ENCODE data around the gene U2AF1L4.
A peak's percentile ranks its signal among the peaks of the same experiment; 100 is the strongest.
"Not testable (repeated sequence)": the region's sequence is repeated elsewhere in the genome, so short reads cannot be mapped to it uniquely, and the experiment has no call there.

Gene U2AF1L4

DNA sequence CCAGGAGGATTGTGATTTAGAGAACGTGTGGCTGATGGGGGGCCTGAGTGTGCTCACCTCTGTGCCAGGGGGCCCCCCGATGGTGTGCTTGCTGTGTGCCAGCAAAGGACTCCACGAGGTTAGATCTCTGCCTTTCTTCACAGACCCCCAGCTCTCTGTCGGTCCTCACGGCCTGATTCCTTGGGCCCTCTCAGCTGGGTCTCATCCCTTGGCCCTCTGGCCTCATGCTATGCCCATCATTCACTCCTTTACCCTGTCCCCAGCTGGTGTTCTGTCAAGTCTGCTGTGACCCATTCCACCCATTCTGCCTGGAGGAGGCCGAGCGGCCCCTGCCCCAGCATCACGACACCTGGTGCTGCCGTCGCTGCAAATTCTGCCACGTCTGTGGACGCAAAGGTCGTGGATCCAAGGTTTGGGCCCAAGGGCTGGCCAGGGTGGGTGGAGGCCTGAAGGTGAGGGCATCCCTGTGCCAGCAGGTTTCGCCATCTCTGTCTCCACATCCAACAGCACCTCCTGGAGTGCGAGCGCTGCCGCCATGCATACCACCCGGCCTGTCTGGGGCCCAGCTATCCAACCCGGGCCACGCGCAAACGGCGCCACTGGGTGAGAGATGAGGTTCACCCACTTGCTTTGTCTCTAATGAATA is 19.9 kb downstream of the U2AF1L4 start:
- DNase-seq (ENCODE audit: low spot score), result no peak

DNA sequence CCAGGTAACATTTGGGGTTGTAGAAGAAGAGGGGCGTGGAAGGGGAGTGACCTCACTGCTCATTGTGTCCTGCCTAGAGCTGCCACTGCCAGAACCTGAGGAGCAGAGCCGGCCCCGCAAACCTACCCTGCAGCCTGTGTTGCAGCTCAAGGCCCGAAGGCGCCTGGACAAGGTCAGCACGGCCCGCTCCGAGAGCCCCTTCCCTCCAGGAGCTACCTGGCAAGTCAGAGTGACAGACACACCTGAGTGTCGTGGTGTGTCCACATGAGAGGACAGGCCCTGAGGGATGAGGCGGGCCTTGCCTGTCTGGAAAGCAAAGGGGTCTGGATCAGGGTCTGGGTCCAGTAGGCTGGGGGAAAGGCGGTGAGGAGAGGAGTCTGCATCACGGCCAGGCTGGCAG is 20.7 kb downstream of the U2AF1L4 start:
- no peak for DNase-seq (ENCODE audit: low spot score)

GRCh38 chr19:35724132-35724531 is 21.1 kb downstream of the U2AF1L4 start:
- not testable (repeated sequence) for DNase-seq (ENCODE audit: low spot score)

GRCh38 chr19:35723671-35724070 is 21.5 kb downstream of the U2AF1L4 start:
- no peak for DNase-seq (ENCODE audit: low spot score)

GRCh38 chr19:35722897-35723296 is 22.3 kb downstream of the U2AF1L4 start:
- no peak for DNase-seq (ENCODE audit: low spot score)

DNA sequence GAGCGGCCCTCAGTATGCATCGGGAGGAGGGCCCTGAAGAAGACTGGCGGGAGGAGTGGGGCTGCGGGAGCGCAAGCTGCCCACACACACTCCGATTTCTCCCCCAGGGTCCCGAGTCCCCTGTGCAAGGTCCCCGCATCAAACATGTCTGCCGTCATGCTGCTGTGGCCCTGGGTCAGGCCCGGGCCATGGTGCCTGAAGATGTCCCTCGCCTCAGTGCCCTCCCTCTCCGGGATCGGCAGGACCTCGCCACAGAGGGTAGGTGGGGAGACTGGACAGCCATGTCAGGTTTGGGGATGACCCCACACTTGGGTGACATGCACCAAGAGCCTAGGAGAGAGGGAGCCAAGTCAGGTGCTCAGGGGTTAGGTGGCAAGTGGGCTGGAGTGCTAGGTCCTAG is 22.8 kb downstream of the U2AF1L4 start:
- no peak for DNase-seq (ENCODE audit: low spot score)

DNA sequence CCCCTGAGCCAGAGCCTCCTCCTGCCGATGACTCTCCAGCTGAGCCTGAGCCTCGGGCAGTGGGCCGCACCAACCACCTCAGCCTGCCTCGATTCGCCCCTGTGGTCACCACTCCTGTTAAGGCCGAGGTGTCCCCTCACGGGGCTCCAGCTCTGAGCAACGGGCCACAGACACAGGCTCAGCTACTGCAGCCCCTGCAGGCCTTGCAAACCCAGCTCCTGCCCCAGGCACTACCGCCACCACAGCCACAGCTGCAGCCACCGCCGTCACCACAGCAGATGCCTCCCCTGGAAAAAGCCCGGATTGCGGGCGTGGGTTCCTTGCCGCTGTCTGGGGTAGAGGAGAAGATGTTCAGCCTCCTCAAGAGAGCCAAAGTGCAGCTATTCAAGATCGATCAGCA is 23.8 kb downstream of the U2AF1L4 start:
- DNase-seq (ENCODE audit: low spot score), result no peak

- DNase-seq (ENCODE audit: low spot score), result no peak
These were observed 24.6 kb downstream of the U2AF1L4 start for GRCh38 chr19:35720648-35721047.

GRCh38 chr19:35720163-35720524 is 25.1 kb downstream of the U2AF1L4 start:
- no peak for DNase-seq (ENCODE audit: low spot score)

DNA sequence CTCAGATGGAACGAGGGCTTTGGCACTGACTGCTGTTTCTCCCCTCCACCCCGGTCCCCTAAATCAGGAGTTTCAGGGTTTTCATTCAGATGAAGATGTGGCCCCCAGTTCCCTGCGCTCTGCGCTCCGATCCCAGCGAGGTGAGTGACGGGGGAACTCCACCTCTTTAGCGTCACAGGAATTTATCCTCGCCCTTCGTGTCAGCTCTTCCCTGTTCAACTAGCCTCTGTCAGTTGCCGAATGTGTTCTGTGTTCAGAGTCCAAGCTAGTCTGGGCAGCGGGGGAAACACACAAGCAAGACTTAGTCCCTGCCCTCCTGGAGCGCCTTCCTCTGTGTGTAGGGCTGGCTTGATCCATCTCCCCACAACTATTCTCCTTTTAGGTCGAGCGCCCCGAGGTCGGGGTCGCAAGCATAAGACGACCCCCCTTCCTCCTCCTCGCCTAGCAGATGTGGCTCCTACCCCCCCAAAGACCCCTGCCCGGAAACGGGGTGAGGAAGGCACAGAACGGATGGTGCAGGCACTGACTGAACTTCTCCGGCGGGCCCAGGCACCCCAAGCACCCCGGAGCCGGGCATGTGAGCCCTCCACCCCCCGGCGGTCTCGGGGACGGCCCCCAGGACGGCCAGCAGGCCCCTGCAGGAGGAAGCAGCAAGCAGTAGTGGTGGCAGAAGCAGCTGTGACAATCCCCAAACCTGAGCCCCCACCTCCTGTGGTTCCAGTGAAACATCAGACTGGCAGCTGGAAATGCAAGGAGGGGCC is 25.6 kb downstream of the U2AF1L4 start:
- DNase-seq (ENCODE audit: low spot score), result no peak

DNA sequence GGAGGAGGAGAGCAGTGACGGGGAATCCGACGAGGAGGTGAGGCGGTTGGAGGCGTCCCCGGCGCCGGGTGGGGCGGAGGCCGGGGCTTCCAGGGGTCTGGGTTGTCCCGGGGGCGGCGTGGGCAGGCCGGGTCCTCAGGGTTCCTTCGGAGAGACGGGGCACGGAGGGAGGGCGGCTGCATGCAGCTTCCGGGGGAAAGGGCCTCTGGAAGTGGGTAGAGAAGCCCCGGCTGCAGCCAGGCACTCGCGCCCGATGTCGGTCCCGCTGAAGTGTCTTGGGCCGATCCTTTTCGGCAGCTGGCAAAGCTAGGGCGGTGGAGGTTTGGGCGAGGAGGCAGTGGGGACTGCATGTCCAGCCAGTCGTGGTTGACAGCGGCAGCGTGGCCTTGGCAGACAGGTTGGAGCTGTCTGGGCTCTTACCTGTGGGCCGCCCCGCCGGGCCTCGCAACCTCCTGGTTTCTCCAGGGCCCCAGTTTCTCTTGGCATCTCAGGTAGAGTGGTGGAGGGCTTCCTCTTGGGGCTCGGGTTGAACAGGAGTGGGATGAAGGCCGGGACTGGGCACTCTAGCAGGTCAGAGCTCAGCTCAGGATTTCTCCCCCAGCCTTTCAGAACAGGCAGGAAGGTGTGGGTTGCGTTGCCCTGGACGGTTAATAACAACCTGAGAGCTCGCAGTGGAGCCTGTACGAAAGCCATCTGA is 26.7 kb downstream of the U2AF1L4 start:
- DNase-seq (ENCODE audit: low spot score), result peak; percentile 51

GRCh38 chr19:35717665-35718344 is 27.4 kb downstream of the U2AF1L4 start, which contains the start of gene KMT2B:
Gene KMT2B, plus strand, starts transcription at chr19:35718003. Its CDS starts 16 bp downstream, at chr19:35718019.
- DNase-seq (ENCODE audit: low spot score), result no peak

DNA sequence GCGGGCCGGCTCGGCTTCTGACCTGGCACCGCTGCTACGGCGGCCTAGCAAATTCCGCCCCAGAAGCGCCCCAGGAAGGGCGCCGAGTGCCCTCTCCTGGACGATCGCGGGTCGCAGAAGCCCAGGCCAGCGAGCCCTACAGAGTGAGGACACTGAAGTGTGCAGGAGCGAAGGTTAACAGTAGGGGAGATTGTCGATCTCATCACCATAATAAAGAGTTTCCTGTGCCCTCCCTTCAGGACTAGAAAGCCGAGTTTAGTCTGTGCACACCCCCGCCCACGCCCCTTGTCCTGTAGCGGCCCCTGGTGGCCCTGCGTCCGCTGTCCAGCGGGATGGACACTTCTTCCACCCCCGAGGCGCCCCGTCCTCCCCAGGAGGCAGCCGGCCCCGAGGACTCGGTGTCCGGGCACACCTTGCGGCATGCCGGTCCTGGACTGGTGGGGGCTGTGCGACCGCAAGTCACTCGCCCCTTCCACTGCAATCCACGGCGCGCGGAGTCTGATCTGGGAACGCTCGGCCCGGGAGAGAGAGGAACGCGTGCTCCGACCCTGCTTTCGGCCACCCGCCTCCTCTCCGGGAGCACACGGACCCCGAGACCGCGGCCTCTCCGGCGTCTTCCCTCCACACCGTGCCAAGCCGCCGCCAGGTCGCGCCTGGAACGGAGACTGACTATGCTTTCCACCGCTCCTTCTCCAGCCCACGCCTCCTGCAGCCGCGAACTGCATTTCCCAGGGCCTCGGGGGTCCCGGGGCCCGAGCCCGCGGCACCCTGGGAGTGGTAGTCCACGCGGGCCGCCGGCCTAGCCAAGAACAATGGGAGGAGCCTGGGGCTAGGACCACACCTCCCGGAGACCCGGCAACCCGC is 28.2 kb downstream of the U2AF1L4 start:
- peak; percentile 99 for DNase-seq (ENCODE audit: low spot score)

- DNase-seq (ENCODE audit: low spot score), result no peak
These were observed 29.0 kb downstream of the U2AF1L4 start for GRCh38 chr19:35715981-35716800.

- DNase-seq (ENCODE audit: low spot score), result no peak
These were observed 29.8 kb downstream of the U2AF1L4 start for GRCh38 chr19:35715355-35715809.

DNA sequence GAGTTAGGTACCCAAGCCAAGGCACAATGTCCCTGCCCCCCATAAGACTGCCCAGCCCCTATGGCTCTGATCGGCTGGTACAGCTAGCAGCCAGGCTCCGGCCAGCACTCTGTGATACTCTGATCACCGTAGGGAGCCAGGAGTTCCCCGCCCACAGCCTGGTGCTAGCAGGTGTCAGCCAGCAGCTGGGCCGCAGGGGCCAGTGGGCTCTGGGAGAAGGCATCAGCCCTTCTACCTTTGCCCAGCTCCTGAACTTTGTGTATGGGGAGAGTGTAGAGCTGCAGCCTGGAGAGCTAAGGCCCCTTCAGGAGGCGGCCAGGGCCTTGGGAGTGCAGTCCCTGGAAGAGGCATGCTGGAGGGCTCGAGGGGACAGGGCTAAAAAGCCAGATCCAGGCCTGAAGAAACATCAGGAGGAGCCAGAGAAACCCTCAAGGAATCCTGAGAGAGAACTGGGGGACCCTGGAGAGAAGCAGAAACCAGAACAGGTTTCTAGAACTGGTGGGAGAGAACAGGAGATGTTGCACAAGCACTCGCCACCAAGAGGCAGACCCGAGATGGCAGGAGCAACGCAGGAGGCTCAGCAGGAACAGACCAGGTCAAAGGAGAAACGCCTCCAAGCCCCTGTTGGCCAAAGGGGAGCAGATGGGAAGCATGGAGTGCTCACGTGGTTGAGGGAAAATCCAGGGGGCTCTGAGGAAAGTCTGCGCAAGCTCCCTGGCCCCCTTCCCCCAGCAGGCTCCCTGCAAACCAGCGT is 30.4 kb downstream of the U2AF1L4 start:
- peak; percentile 32 for DNase-seq (ENCODE audit: low spot score)

DNA sequence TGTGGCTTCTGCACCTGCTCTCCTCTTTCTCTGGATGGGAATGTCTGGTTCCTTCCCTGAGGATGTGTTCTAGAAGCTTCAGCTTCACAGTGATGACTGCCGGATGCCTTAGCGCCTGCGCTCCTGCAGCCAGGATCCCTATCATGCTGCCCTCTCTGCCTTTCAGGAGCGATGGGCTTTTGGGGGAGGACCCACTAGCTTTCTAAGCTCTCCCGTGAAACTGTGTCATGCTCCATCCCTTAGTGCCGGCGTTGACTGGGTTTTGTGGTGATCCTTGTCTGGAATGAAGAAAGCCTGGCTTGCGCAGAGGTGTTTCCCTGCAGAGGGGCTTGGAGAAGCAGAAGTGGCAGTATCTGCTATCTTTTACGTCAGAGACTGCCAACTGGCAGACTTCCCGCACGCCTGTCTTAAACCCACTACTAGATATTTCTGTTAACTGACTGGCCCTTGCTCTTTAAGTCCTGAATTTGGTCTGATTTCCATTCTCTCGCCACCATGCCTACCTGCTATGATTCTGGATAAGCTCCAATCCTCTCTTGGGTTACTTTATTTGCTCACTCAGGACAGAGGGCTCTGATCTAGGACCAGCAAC is 31.2 kb downstream of the U2AF1L4 start:
- no peak for DNase-seq (ENCODE audit: low spot score)

GRCh38 chr19:35713506-35713850 is 31.7 kb downstream of the U2AF1L4 start:
- DNase-seq (ENCODE audit: low spot score), result no peak

Data from germinal center (tissue), 1 donor.